PFSK-1 (cell line): ENCODE data around the gene SH3BP5.

Experiments
- FOXP2 ChIP-seq: optimal IDR thresholded peaks from 2 replicates; pipeline ENCODE3; 2011; ENCODE audit warnings: borderline replicate concordance, control low read depth, inconsistent platforms; ENCODE audit not compliant: insufficient read depth; ENCODE audit errors: extremely low read length, extremely low read depth
- POLR2AphosphoS5 ChIP-seq: IDR thresholded peaks from 2 replicates; pipeline ENCODE4 v1.6.1; 2012; ENCODE audit warnings: low read depth, mild to moderate bottlenecking, control low read depth, low read length, moderate library complexity
- REST ChIP-seq, 2 experiments: IDR thresholded peaks; 2 replicates each; pipeline versions ENCODE4 v1.6.1 to v1.8.0; 2011 to 2012; ENCODE audit warnings: low read depth in 2 of 2, low read length in 2 of 2, control low read depth in 1 of 2, inconsistent platforms in 1 of 2, mild to moderate bottlenecking in 1 of 2, moderate library complexity in 1 of 2; ENCODE audit not compliant: insufficient read depth in 1 of 2
- SIN3A ChIP-seq: IDR thresholded peaks from 2 replicates; pipeline ENCODE4 v1.6.1; 2012; ENCODE audit warnings: mild to moderate bottlenecking, low read length, moderate library complexity, borderline replicate concordance; ENCODE audit not compliant: insufficient read depth
- TAF1 ChIP-seq: IDR thresholded peaks from 2 replicates; pipeline ENCODE4 v1.6.1; 2012; ENCODE audit warnings: low read length, control low read depth, borderline replicate concordance; ENCODE audit not compliant: insufficient read depth

The SH3BP5 gene

GRCh38 chr3:15301761-15302160 lies 30.6 kb downstream of the SH3BP5 start:
- TF ChIP-seq TAF1 (no peak), REST (IDR thresholded peaks at IDR 0.05; ENCODE audit: insufficient read depth in 1 of 2, low read depth in 2 of 2, low read length in 2 of 2) (no peak), FOXP2 (no peak), SIN3A (no peak), POLR2AphosphoS5 (no peak)

- peak in 1 of 2 experiments; percentile 21; a peak in 1 of 4 replicates for TF ChIP-seq REST (IDR thresholded peaks at IDR 0.05; ENCODE audit: insufficient read depth in 1 of 2, low read depth in 2 of 2, low read length in 2 of 2)
- no peak for TF ChIP-seq POLR2AphosphoS5
- no peak for TF ChIP-seq SIN3A
- TF ChIP-seq FOXP2: peak; percentile 60
- TF ChIP-seq TAF1: no peak
Observed at GRCh38 chr3:15300323-15301078, 31.9 kb downstream of the SH3BP5 start.

- TF ChIP-seq POLR2AphosphoS5 (no peak), TAF1 (no peak), REST (IDR thresholded peaks at IDR 0.05; ENCODE audit: insufficient read depth in 1 of 2, low read depth in 2 of 2, low read length in 2 of 2) (no peak), SIN3A (no peak), FOXP2 (no peak)
Observed at GRCh38 chr3:15299036-15299435, 33.4 kb downstream of the SH3BP5 start.

- no peak for TF ChIP-seq FOXP2
- no peak for TF ChIP-seq POLR2AphosphoS5
- TF ChIP-seq SIN3A: no peak
- no peak for TF ChIP-seq TAF1
- no peak for TF ChIP-seq REST (IDR thresholded peaks at IDR 0.05; ENCODE audit: insufficient read depth in 1 of 2, low read depth in 2 of 2, low read length in 2 of 2)
Observed at GRCh38 chr3:15298504-15298903, 33.9 kb downstream of the SH3BP5 start.
